Adrenal gland (tissue), 5 donors: ENCODE measurements around the gene GSG1.

Experiments used
- CTCF ChIP-seq, 6 experiments: fragments of 450-650 bp in 4 of 6; fragments of 200-600 bp in 2 of 6; sonication (generic) in 1 of 6; IDR thresholded peaks; 1 replicate in 5 of 6; 2 replicates in 1 of 6; pipeline versions ENCODE4 v1.5.1 to v1.8.0; 2016 to 2021; ENCODE audit warnings: antibody characterized with exemption in 6 of 6, mild to moderate bottlenecking in 2 of 6, moderate library complexity in 1 of 6
- POLR2A ChIP-seq, 2 donors: fragments of 450-650 bp; IDR thresholded peaks; one replicate each; pipeline ENCODE4 v1.6.1; 2017; ENCODE audit warnings: antibody characterized with exemption in 2 of 2, mild to moderate bottlenecking in 2 of 2, moderate library complexity in 1 of 2
- donor health status: DM: no; HTN: no; CAD: no.

DNA sequence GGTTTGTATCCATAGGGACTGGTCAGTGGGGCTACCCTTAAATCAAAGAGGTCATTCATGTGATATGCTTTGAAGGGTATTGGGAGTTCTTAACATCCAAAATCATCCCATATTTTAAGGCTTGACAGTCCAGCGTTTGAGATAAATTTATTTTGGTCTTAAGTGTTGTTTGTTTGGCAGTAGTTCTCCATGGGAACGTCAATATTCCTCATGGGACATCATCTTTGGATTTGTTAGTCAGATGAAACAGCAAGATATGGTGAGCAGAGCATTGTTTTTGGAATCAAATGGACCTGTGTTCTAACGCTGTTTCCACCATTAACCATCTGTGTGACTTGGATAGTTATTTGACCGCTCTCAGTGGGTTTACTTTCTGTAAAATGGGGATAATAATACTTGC is 45.9 kb upstream of the GSG1 start:
- TF ChIP-seq POLR2A (IDR thresholded peaks at IDR 0.05) (no peak), CTCF (IDR thresholded peaks at IDR 0.05) (no peak)
